HTERT RPE-1 (cell line): ENCODE data around the gene ABCB9.
"Not testable (repeated sequence)": the region's sequence is repeated elsewhere in the genome, so short reads cannot be mapped to it uniquely, and the experiment has no call there.

Experiments used
- in situ Hi-C: fragments of 300-500 bp; cut with MboI; formaldehyde crosslinking; loops from 4 replicates; pipeline ENCODE4 v1.14.3; 2020; ENCODE audit warnings: low sequenced_read_pairs

Gene ABCB9

DNA sequence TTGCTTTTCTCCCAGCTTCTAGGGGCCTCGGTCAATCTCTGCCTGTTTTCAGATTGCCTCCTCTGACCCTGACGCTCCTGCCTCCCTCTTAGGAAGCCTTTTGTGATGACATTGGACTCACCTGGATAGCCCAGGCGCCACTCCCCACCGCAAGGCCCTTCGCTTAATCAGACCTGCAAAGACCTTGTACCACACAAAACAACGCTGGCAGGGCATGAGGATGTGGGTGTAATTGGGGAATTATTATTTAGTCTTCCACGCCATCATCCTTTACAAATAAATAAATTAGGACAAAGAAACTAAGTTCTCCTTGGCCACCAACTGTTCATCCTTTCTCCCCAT lies 62.6 kb downstream of the ABCB9 start:
- in situ Hi-C loops = no loop called here

DNA sequence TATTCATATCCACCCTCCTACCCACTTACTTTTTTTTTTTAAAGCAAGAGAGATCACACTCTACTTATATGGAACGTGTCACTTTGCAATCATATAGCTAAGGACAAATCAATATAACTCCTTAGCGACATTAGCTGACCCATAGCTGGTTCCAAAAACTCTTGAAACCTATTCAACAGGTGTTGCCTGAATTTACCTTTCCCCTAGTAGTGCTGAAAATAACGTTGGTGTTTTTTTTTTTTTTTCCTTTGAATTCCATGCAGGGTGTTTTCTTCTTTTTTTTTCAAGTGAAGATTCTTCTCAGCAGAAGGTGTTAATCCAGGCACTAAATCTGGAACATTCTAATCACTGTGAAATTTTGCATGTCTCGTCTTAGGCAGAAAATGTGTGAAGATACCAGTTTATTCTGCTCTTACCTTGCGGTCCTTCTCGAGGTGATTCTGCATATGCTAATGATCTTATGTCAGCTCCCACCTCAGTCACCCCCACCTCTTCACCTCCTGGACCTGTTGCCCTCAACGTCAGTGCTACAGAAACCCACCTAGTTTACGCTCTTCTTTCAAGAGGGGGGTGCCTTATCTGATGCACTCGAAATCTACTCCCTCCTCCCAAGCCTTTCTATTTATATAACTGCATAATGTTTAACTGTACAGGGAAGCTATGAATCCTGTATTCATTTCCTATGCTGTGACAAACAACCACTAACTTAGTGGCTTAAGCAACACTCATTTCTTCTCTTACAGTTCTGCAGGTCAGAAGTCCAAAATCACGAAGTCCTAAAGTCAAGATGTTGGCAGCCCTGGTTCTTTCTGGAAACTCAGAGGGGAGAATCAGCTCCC lies 63.2 kb downstream of the ABCB9 start:
- in situ Hi-C loops = no loop called here

- in situ Hi-C loops = no loop called here
Measured at GRCh38 chr12:122899887-122900286, 66.4 kb downstream of the ABCB9 start.

GRCh38 chr12:122896662-122897061 lies 69.6 kb downstream of the ABCB9 start:
- in situ Hi-C loops = no loop called here

DNA sequence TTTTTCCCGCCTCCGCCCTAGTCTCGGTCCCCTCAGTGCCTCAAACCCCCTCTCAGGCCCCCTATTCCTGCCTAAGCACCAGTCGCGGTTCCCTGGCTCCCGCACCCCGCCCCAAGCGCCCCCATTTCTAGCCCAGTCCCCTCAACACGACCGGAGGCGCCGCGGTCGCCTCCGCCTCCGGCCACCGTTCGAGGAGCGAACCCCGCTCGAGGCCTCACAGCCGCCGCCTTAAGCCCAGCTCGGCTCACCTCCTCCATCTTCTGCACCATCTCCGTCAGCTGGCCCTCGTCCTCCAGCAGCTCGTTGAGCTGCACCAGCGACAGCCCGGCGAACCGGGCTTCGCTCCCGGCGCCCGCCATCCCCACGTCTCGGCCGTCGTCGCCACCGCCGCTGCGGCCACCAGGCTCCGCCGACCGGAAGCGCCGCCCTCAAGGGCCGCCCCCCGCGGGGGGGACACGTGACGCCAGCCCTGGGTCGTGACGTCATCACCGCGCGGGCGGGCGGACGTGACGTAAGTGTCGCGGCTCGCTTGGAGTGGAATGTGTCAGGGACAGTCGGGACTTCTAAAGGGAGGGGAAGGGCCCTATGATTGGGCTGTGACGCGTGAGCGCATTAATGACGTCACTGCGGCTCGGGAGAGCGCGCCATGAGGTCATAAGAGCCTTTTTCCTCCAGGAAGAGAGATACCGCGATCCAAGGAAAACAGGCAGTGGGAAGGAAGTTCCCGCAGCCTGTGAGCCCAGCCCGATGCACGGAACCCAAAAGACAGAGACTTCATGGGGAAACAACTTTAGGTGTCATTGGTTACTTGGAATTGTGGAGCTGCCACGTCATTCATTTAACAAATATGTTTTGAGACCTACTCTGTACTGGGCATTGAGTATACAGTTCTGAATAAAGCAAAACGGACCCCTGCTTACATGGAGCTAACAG lies 70.3 kb downstream of the ABCB9 start, which contains the start of gene VPS37B:
Gene VPS37B, minus strand, starts transcription at position 421 of the 933 bp plus-strand sequence. Its CDS starts 62 bp downstream, at position 359.
- in situ Hi-C loops = no loop called here

DNA sequence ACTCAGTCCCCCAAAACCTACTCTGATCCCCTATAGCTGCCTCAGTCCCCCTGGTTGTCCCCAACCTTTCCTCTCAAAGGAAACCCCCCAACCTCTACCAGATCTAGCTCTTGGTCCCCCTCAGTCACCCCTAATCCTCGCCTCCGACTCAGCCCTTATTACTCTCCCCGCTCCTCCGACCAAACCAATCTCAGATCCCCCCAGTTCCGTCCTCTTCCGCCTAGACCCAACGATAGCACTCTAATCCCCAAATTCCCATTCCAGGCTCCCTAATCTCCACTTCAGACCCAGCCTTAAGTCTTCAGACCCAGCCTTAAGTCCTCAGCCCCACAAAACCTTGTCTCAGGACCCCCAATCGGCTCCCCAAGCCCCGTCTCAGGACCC lies 71.0 kb downstream of the ABCB9 start:
- in situ Hi-C loops = no loop called here

DNA sequence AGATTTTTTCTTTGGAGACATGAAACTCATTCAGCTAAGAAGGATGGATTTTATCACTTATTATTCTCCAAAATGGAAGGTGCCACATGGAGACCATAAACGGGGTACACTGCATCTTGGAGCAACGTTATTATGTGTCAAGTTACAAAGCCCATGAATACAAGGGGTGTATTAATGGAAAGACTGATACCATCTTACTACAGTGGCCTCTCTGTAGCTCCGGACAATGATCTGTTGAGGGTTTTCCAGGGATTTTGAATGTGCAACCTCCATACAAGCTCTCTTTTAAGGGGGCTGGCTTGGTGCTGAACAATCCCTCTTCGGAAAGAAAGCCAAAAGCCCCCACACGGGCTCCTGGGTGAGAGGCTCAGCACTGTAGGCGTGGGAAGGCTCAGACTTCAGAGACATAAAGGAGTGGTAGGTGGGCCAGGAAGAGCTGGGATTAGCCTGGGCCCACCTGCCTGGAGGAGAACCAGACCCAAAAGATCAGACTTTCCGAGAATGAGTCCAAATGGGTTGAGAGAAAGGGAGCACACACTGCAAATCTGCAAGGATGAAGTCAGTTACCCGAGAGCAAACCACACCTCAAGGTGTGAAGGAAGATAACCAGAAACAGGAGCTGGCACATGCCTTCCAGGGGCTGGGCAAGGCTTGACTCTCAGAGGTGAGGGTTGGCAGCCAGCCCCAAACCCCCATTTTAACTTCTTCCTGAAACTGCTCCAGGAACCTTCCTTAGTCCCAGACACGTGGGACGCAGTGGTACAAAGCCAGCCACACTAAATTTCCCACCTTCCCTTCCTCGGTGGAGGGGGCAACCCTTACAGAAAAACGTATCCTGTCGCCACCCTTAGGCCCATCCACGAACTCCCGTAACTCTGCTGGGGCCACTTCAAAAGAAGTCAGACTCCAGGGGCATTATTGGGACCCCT lies 71.8 kb downstream of the ABCB9 start:
- in situ Hi-C loops = no loop called here

DNA sequence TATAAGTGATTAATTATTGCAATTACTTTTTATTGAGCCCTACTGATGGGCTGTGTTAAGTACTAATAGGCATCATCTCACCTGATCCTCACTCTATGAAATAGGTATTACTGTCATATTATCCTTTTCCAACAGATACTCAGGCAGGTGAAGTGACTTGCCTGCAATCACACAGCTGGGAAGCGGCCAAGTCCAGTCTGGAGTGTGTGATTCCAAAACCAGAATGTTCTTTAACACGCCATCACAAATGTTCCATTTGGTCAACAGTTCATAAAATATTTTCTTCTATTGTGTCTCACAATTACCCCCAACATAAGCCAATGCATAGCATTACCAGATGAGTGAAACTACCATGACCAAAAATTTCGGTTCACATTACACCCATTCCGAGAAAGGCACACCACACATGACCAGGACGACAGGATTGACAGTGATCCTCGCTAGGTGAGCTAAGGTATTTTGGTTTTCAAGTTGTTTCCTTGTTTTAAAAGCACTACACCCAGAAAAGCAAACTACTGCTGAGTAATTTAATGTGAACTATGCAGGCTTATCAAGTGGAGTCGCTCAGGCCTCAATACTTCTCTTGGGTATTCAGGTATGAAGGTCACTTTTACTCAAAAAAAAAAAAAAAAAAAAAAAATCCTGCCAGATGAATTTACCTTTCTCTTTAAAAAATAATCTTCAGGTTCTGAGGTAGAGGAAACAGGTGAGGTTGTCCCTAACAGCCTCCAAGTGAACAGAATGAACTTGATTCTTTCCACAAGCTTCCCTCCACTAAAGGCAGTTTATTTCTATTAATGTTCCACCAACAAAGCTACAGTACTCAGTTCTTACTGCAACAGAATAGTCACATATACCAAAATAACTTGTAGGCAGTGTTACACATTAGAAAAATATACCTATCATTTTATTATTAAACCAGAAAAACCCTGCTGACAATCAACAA lies 72.8 kb downstream of the ABCB9 start:
- in situ Hi-C loops = no loop called here

DNA sequence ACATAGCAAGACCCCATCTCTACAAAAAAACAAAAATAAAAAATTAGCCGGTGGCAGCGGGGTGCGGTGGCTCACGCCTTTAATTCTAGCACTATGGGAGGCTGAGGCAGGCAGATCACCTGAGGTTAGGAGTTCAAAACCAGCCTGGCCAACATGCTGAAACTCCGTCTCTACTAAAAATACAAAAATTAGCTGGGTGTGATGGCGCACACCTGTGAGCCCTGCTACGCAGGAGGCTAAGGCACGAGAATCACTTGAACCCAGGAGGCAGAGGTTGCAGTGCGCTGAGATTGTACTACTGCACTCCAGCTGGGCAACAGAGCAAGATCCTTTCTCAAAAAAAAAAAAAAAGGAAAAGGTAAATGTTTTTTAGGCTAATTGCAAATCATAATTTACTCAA lies 73.5 kb downstream of the ABCB9 start:
- in situ Hi-C loops = not testable (repeated sequence)

GRCh38 chr12:122891661-122892525 lies 74.4 kb downstream of the ABCB9 start:
- in situ Hi-C loops = no loop called here

DNA sequence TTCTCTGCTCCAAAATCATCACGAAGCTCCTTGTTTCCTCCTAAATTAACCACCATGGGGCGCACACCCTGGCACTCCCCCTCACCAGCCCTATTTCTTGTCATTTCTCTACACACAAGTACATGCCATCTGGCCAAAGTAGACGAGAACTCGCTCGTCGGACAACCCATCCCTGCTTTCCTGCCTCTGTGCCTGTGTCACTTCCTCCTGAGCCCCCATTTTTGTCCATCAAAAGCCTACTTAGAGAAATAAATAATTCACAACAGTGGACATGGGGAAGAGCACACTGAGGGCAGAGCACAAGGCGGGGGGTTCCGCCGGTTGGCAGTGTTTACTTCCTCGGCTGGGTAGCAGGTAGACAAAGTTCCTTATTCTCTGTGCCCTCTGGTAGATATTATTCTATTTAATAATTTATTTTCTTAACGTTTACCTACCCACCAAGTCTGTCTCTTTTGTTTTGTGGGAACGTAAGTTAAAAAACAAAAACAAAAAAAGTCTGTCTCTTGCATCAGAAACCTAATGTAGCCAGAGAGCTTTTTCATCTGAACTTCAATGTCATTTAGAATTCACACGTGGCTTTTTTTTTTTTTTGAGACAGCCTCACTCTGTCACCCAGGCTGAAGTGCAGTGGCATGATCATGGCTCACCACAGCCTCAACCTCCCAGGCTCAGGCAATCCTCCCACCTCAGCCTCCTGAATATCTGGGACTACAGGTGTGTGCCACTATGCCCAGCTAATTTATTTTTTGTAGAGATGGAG lies 76.3 kb downstream of the ABCB9 start:
- in situ Hi-C loops = no loop called here

GRCh38 chr12:122888232-122888752 lies 78.0 kb downstream of the ABCB9 start:
- in situ Hi-C loops = no loop called here

GRCh38 chr12:122887819-122888212 lies 78.4 kb downstream of the ABCB9 start:
- in situ Hi-C loops = no loop called here

GRCh38 chr12:122886851-122887818 lies 79.1 kb downstream of the ABCB9 start:
- in situ Hi-C loops = no loop called here

GRCh38 chr12:122886161-122886560 lies 80.1 kb downstream of the ABCB9 start:
- in situ Hi-C loops = no loop called here

DNA sequence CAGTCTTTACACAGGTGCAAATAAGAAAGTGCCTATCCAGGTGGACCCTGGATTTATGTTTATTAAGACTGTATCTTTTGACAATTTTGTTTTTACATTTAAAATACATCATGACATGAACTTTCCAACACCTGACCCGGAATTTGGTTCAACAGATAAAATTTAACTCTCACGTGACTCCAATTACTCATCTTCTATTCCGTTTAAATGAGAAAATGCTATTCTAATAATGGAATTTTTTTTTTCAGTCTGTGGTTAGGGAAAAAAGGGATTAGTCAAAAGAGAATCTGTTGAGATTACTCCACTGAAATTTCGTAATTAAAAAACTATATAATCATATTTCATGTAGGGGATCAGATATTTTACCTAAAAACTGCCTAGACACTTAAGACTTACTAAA lies 81.4 kb downstream of the ABCB9 start:
- in situ Hi-C loops = no loop called here
